H9 (cell line): Measurements from ENCODE around the gene RACGAP1. TPM values are rescaled to one million over a fixed set of nuclear protein-coding genes. Genes with fewer than 3 reads are reported as not detected.

Experiments
- DNase-seq: peaks from one replicate; pipeline ENCODE4 v3.0.0-alpha.2; 2017
- H2AFZ ChIP-seq: one replicate; pipeline ENCODE4 v1.6.1; 2013; ENCODE audit warnings: mild to moderate bottlenecking, low read length, control low read depth, moderate library complexity
- H2AK5ac ChIP-seq: 2 replicates; pipeline ENCODE4 v1.6.1; 2013; ENCODE audit warnings: low read length, control low read depth, mixed read lengths; ENCODE audit not compliant: insufficient read length
- H2BK120ac ChIP-seq: one replicate; pipeline ENCODE4 v1.6.1; 2013; ENCODE audit warnings: low read depth, mild to moderate bottlenecking, low read length, control low read depth, inconsistent platforms; ENCODE audit not compliant: poor library complexity, severe bottlenecking
- H2BK12ac ChIP-seq: 2 replicates; pipeline ENCODE4 v1.6.1; 2013; ENCODE audit warnings: low read length, control low read depth, mixed read lengths, low read depth; ENCODE audit not compliant: insufficient read length
- H2BK15ac ChIP-seq: 2 replicates; pipeline ENCODE4 v1.6.1; 2013; ENCODE audit warnings: low read depth, low read length, control low read depth
- H2BK20ac ChIP-seq: one replicate; pipeline ENCODE4 v1.6.1; 2013; ENCODE audit warnings: low read depth, mild to moderate bottlenecking, low read length, control low read depth, inconsistent platforms; ENCODE audit not compliant: poor library complexity, severe bottlenecking
- H2BK5ac ChIP-seq: 2 replicates; pipeline ENCODE4 v1.6.1; 2013; ENCODE audit warnings: low read length, control low read depth, mixed read lengths; ENCODE audit not compliant: insufficient read length
- H3K14ac ChIP-seq: 2 replicates; pipeline ENCODE4 v1.6.1; 2013; ENCODE audit warnings: low read length, control low read depth; ENCODE audit not compliant: insufficient read depth
- H3K18ac ChIP-seq: 2 replicates; pipeline ENCODE4 v1.6.1; 2013; ENCODE audit warnings: low read depth, mild to moderate bottlenecking, mixed read lengths, low read length, control low read depth; ENCODE audit not compliant: insufficient read length
- H3K23ac ChIP-seq: 2 replicates; pipeline ENCODE4 v1.6.1; 2013; ENCODE audit warnings: low read length, control low read depth, mixed read lengths, low read depth; ENCODE audit not compliant: insufficient read length
- H3K23me2 ChIP-seq: 2 replicates; pipeline ENCODE4 v1.6.1; 2013; ENCODE audit warnings: low read depth, mild to moderate bottlenecking, mixed read lengths, low read length, control low read depth; ENCODE audit not compliant: insufficient read length, poor library complexity, severe bottlenecking
- H3K27ac ChIP-seq: 2 replicates; pipeline ENCODE4 v1.5.1; 2013; ENCODE audit warnings: low read length, control low read depth, mixed read lengths, low read depth; ENCODE audit not compliant: insufficient read length
- H3K27me3 ChIP-seq: 2 replicates; pipeline ENCODE4 v1.6.1; 2013; ENCODE audit warnings: low read length, control low read depth, inconsistent platforms; ENCODE audit not compliant: insufficient read depth
- H3K4ac ChIP-seq: 2 replicates; pipeline ENCODE4 v1.6.1; 2013; ENCODE audit warnings: low read depth, mild to moderate bottlenecking, control low read depth, inconsistent platforms, low read length, moderate library complexity
- H3K4me1 ChIP-seq: 2 replicates; pipeline ENCODE4 v1.6.1; 2013; ENCODE audit warnings: low read length, control low read depth, inconsistent platforms; ENCODE audit not compliant: insufficient read depth
- H3K4me2 ChIP-seq: 2 replicates; pipeline ENCODE4 v1.6.1; 2013; ENCODE audit warnings: low read length, control low read depth, mixed read lengths; ENCODE audit not compliant: insufficient read length, insufficient read depth
- H3K56ac ChIP-seq: 2 replicates; pipeline ENCODE4 v1.6.1; 2013; ENCODE audit warnings: low read depth, mild to moderate bottlenecking, mixed read lengths, low read length, control low read depth; ENCODE audit not compliant: insufficient read length
- H3K79me1 ChIP-seq: 2 replicates; pipeline ENCODE4 v1.6.1; 2013; ENCODE audit warnings: low read depth, mild to moderate bottlenecking, moderate library complexity, low read length, control low read depth, inconsistent platforms; ENCODE audit not compliant: insufficient read depth, poor library complexity, severe bottlenecking
- H3K79me2 ChIP-seq: 2 replicates; pipeline ENCODE4 v1.6.1; 2013; ENCODE audit warnings: low read length, control low read depth, inconsistent platforms; ENCODE audit not compliant: insufficient read depth
- H3K9ac ChIP-seq: 2 replicates; pipeline ENCODE4 v1.6.1; 2013; ENCODE audit warnings: low read length, control low read depth, mixed read lengths; ENCODE audit not compliant: insufficient read length; ENCODE audit errors: extremely low read depth
- H3K9me3 ChIP-seq: one replicate; pipeline ENCODE4 v1.6.1; 2013; ENCODE audit warnings: low read depth, low read length, inconsistent platforms; ENCODE audit not compliant: control insufficient read depth
- H3T11ph ChIP-seq: one replicate; pipeline ENCODE4 v1.6.1; 2013; ENCODE audit warnings: mild to moderate bottlenecking, low read length, control low read depth, inconsistent platforms
- H4K20me1 ChIP-seq: one replicate; pipeline ENCODE4 v1.6.1; 2013; ENCODE audit not compliant: control insufficient read depth, insufficient read length, insufficient read depth
- H4K5ac ChIP-seq: 2 replicates; pipeline ENCODE4 v1.6.1; 2013; ENCODE audit warnings: low read depth, mild to moderate bottlenecking, mixed read lengths, low read length, control low read depth; ENCODE audit not compliant: insufficient read length
- H4K8ac ChIP-seq: replicated peaks from 2 replicates; pipeline ENCODE4 v1.6.1; 2013; ENCODE audit warnings: low read length, control low read depth, mixed read lengths, low read depth; ENCODE audit not compliant: insufficient read length
- H4K91ac ChIP-seq: 2 replicates; pipeline ENCODE4 v1.6.1; 2013; ENCODE audit warnings: low read depth, mild to moderate bottlenecking, moderate library complexity, mixed read lengths, low read length, control low read depth; ENCODE audit not compliant: insufficient read length
- H3K27ac Mint-ChIP-seq, 3 experiments: 2 replicates in 2 of 3; 3 replicates in 1 of 3; pipeline ENCODE4 v1.8.0; 2020 to 2021; ENCODE audit warnings: mixed read lengths in 3 of 3, mild to moderate bottlenecking in 1 of 3, moderate library complexity in 1 of 3
- H3K27me3 Mint-ChIP-seq: 2 replicates; pipeline ENCODE4 v1.8.0; 2021; ENCODE audit warnings: low read depth, mild to moderate bottlenecking, moderate library complexity, mixed read lengths
- H3K36me3 Mint-ChIP-seq, 3 experiments: 2 replicates in 2 of 3; 3 replicates in 1 of 3; pipeline ENCODE4 v1.8.0; 2020 to 2021; ENCODE audit warnings: low read depth in 3 of 3, mixed read lengths in 3 of 3; ENCODE audit not compliant: insufficient read depth in 1 of 3
- H3K4me1 Mint-ChIP-seq, 2 experiments: 2 replicates each; pipeline ENCODE4 v1.8.0; 2020; ENCODE audit warnings: mixed read lengths in 2 of 2
- H3K4me3 Mint-ChIP-seq, 2 experiments: 2 replicates in 1 of 2; 3 replicates in 1 of 2; pipeline ENCODE4 v1.8.0; 2020 to 2021; ENCODE audit warnings: mild to moderate bottlenecking in 2 of 2, mixed read lengths in 2 of 2, moderate library complexity in 1 of 2
- H3K9me3 Mint-ChIP-seq, 2 experiments: 2 replicates in 1 of 2; 3 replicates in 1 of 2; pipeline ENCODE4 v1.8.0; 2020; ENCODE audit warnings: mild to moderate bottlenecking in 2 of 2, mixed read lengths in 2 of 2, moderate library complexity in 1 of 2
- WGBS: extraction: QIAGEN DNeasy Blood & Tissue Kit; methylation state at CpG from one replicate; pipeline ENCODE4 v1.1.7; 2013; ENCODE audit warnings: missing lambda C conversion rate, low lambda C conversion rate, mixed read lengths; ENCODE audit not compliant: insufficient read length; ENCODE audit errors: extremely low coverage; 5-methylcytosine and 5-hydroxymethylcytosine counted together
- total RNA-seq: library from RNA; stranded (reverse); gene quantifications from 2 replicates; pipeline ENCODE4 v1.2.1, GENCODE V29; 2021
- TF ChIP-seq, protein P1 (sequence below): fragments of 200-600 bp; sonication (generic); conservative IDR thresholded peaks from 3 replicates; pipeline ENCODE4 v1.8.0; 2021; ENCODE audit warnings: antibody characterized with exemption, mild to moderate bottlenecking

RACGAP1 gene
- total RNA-seq, 1 experiment from 2014 or later = 64.8 TPM

DNA sequence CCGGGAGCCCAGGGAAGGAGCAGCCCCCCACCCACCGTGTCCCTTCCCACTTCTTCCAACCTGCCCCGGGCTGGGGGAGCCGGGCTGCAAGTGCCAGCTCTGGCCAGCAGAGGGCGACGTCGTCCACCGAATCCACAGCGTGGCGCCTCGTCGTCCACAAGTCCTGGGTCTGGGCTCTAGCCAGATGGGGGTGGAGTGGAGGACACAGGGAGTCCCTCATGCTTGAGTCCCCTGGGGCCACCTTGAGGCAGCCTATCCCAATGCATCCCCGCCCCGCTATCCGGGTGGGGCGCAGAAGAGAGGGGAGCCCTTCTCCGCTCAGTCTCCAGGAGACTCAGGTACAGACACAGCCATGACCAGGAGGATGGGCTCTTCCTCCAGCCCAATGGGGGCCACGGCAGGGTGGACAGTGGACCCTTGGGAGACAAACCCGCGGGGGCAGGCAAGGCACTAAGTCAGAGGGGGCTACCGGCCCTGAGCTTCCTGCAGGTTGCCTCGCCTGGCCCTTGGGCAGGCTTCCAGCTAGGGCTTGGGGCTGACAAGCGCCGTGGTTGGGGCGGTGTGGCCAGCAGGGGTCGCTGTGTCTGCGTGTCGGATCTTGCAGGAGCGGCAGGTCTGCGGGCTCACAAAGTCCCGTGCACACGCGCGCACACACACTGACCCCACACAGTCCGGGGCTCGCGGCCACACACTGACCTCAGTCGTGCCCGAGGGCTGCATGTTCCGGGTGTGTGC, 58.1 kb downstream of the RACGAP1 start:
- H2BK120ac ChIP-seq = no peak overlapping the region
- H3K4me2 ChIP-seq = peak overlapping the region; percentile 12
- no peak overlapping the region for H2BK5ac ChIP-seq
- no peak overlapping the region for H3K23ac ChIP-seq
- no peak overlapping the region for H2AK5ac ChIP-seq
- Mint-ChIP-seq H3K4me3 (peak overlapping the region; percentile 42 to 57), H3K4me1 (peaks cover 16 to 18% of the 10 kb centered on the region in 2 experiments), H3K9me3 (no peaks in the 10 kb centered on the region), H3K27me3 (peaks cover 47% of the 10 kb centered on the region), H3K27ac (no peak overlapping the region; a peak in 1 of 7 replicates), H3K36me3 (no peaks in the 10 kb centered on the region)
- no peak overlapping the region for H3K27ac ChIP-seq
- H4K5ac ChIP-seq = no peak overlapping the region
- H3K23me2 ChIP-seq = no peaks in the 10 kb centered on the region
- H2BK15ac ChIP-seq = no peak overlapping the region
- H3K79me1 ChIP-seq = no peaks in the 10 kb centered on the region
- peak; percentile 93 for DNase-seq
- H3K4ac ChIP-seq = no peak overlapping the region
- H4K8ac ChIP-seq = no peak overlapping the region
- H3K14ac ChIP-seq = no peak overlapping the region
- H3K9me3 ChIP-seq = no peaks in the 10 kb centered on the region
- H4K20me1 ChIP-seq = no peaks in the 10 kb centered on the region
- no peak overlapping the region for H3K9ac ChIP-seq
- no peaks in the 10 kb centered on the region for H3K4me1 ChIP-seq
- H2BK20ac ChIP-seq = no peak overlapping the region
- no peak overlapping the region for H4K91ac ChIP-seq
- peaks cover 2% of the 10 kb centered on the region; the same call in 1 of the 2 replicates for H3K27me3 ChIP-seq
- no peak overlapping the region for H3K56ac ChIP-seq
- H3K18ac ChIP-seq = no peak overlapping the region
- no peak overlapping the region for H2BK12ac ChIP-seq
- H3T11ph ChIP-seq = no peak overlapping the region
- no CpG with 5 or more reads among the region's 40 CpGs for WGBS
- no peak overlapping the region for H2AFZ ChIP-seq
- TF ChIP-seq, protein P1, sequence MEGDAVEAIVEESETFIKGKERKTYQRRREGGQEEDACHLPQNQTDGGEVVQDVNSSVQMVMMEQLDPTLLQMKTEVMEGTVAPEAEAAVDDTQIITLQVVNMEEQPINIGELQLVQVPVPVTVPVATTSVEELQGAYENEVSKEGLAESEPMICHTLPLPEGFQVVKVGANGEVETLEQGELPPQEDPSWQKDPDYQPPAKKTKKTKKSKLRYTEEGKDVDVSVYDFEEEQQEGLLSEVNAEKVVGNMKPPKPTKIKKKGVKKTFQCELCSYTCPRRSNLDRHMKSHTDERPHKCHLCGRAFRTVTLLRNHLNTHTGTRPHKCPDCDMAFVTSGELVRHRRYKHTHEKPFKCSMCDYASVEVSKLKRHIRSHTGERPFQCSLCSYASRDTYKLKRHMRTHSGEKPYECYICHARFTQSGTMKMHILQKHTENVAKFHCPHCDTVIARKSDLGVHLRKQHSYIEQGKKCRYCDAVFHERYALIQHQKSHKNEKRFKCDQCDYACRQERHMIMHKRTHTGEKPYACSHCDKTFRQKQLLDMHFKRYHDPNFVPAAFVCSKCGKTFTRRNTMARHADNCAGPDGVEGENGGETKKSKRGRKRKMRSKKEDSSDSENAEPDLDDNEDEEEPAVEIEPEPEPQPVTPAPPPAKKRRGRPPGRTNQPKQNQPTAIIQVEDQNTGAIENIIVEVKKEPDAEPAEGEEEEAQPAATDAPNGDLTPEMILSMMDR = peak; percentile 75
- H3K79me2 ChIP-seq = no peaks in the 10 kb centered on the region
